NB4 (cell line): Measurements from ENCODE around the gene TEC.

Experiments
- CTCF ChIP-seq: IDR thresholded peaks from one replicate; pipeline ENCODE4 v1.5.1; 2012; ENCODE audit warnings: low read depth, low read length
- MAX ChIP-seq: IDR thresholded peaks from 2 replicates; pipeline ENCODE4 v1.6.1; 2011; ENCODE audit warnings: low read depth, low read length
- MYC ChIP-seq: IDR thresholded peaks from 2 replicates; pipeline ENCODE4 v1.6.1; 2011; ENCODE audit warnings: low read depth, low read length
- POLR2A ChIP-seq: IDR thresholded peaks from 2 replicates; pipeline ENCODE4 v1.6.1; 2011; ENCODE audit warnings: mild to moderate bottlenecking; ENCODE audit not compliant: insufficient read length; ENCODE audit errors: extremely low read depth

DNA sequence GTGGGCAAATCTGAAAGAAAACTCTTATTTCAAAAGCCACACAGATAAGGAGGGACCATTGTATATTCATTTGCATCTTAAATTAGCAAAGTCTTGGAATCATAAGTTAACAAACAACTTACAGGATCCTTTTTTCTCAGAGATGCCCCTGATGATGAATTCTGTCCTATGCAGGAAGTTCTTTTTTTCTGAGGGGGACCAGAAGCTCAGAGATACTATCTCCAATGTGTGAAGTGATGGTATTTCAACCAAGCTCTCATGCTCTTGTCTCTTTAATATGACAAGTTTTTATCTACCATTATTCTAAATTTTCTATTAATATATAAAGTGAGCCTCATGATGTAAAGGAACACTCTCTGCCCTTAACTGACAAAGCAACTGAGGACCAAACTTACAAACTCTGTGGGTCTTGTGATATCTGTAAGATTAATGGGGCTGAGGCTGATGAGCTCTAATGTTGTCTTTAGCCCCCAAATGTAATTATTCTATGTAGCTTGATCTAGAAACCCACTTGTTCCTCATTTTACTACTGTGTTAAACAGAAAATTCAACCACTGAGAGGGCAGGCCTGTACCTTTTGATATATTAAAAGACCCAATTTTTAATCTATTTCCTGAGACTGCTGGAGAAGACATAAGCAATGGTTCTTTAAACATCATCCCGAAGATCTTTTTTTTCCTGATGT is 27.0 kb downstream of the TEC start:
- TF ChIP-seq CTCF (no peak), MYC (no peak), POLR2A (no peak), MAX (no peak)
